ENCODE data around the gene WDR45B.

- no peak for TF ChIP-seq CTCF (IDR thresholded peaks at IDR 0.05)
- TF ChIP-seq POLR2A (IDR thresholded peaks at IDR 0.05), result no peak
Measured at GRCh38 chr17:82684228-82684841, 36.1 kb upstream of the WDR45B start.

Measured in Peyer's patch (tissue), 4 donors.